HG03159 (cell line): ENCODE data around the gene PYDC1.
"Not testable (repeated sequence)": the region's sequence is repeated elsewhere in the genome, so short reads cannot be mapped to it uniquely, and the experiment has no call there.

ENCODE experiments used
- ATAC-seq: cut with Tn5 transposase; IDR thresholded peaks from one replicate; pipeline ENCODE4 v1.9.1; 2021; ENCODE audit warnings: mild to moderate bottlenecking, moderate library complexity; ENCODE audit not compliant: unreplicated experiment

The PYDC1 gene

DNA sequence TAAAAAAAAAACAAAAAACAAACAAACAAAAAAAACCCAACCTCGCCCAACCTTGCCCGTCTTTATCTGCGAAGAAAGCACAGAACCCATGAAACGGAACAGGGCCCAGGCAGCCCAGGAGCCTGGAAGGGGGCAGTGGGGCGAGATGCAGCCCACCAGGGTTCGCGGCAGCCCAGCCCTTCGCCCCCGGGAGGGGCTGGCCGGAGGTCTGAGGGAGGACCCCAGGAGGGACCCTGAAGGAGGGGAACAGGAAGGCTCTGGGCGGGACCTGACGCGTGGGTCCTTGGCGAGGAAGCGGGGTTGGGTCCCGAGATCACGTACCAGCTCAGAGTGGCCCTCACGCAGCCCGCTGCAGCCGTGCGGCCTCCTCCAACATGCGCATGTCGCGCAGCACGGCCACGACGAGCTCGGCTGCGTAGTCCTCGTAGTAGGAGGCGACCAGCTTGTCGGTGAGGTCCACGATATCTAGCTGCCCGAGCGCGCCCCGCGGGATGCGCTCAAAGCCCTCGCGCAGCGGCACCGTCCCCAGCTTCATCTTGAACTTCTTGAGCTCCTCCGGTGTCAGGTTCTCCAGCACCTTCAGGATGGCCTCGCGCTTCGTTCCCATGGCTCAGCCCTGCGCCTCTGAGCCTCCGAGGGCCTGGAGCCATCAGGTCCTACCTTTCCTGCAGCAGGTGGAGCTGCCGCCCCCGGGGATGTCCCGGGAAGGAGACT, at the start of gene PYDC1:
PYDC1 (minus strand) TSS at position 714 of the 714 bp plus-strand sequence; CDS start at position 607, 107 bp downstream.
- ATAC-seq: no peak

DNA sequence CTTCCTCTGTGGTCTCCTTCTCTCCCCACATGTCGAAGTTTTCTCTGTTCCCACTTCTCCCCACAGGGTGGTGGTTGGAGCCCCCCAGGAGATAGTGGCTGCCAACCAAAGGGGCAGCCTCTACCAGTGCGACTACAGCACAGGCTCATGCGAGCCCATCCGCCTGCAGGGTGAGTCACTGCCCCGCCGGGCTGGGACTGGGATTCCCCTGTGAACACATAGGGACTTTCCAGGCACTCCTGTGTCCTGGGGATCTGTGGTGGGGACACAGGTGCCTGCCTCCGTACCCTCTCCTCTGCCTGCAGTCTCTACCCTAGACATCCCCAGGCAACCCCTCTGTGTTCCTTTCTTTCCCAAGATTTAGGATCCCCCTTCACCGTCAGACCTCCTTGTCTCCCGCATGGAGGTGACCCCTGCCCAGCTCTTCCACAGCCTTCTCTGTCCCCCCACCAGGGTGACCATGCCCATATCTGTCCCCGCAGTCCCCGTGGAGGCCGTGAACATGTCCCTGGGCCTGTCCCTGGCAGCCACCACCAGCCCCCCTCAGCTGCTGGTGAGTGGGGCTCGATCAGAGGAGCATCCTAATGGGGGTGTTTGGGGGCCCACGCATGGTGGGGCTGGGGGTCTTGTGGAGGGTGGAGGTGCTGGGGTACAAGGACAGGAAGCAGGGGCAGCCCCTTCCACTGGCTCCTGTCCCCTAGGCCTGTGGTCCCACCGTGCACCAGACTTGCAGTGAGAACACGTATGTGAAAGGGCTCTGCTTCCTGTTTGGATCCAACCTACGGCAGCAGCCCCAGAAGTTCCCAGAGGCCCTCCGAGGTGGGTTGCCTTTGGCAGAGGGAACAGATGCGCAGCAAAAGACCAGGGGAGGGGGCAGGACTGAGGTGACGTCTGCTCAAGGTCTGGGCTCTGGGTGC, 48.7 kb upstream of the PYDC1 start:
- peak; percentile 84 for ATAC-seq

DNA sequence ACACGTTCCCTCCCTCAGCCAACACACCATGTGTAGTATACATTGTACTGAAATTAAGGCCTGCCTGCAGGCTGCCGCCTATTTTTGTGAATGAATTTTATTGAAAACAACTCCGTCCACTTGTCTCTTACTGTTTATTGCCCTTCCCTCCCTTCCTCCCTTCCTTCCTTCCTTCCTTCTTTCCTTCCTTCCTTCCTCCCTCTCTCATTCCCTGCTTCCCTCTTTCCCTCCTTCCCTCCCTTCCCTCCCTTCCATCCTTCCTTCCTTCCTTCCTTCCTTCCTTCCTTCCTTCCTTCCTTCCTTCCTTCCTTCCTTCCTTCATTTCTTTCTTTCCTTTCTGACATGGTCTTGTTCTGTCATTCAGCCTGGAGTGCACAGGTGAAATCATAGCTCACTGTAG, 45.1 kb upstream of the PYDC1 start:
- ATAC-seq: no peak

DNA sequence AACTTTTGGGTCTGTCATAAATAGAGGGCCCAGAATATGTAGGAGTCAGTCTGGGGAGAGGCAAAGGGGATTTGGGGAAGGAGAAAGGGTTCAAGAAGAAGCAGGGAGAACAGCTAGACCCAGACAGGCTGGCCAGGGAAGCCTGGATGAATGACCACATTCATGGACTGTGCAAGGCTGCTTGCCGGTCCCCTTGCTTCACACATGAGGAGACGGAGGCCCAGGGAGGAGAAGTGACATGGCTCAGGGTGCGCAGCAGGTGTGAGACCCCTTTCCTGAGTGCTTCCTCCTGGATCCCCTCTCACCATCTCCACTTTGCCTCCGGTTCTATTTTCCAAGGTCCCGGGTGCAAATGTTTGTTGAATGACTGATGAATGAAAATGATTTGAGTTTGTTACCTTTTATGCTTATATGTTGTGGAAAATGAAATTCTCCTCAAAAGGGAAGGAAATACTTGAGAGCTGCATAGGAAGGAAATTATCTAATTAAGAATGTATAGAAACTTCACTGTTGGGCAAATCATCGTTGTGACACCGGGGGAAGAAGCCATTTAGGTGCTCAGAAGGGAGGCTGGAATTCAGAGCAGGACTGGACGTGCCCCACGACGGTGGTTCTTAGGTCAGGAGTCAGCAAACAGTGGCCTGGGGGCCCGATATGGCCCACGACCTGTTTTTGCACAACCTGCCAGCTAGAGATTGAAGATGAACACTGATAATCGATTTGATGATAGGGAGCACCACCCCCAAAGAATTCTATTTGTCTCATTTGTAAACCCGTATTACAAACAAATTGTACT, 43.4 kb upstream of the PYDC1 start:
- no peak for ATAC-seq

DNA sequence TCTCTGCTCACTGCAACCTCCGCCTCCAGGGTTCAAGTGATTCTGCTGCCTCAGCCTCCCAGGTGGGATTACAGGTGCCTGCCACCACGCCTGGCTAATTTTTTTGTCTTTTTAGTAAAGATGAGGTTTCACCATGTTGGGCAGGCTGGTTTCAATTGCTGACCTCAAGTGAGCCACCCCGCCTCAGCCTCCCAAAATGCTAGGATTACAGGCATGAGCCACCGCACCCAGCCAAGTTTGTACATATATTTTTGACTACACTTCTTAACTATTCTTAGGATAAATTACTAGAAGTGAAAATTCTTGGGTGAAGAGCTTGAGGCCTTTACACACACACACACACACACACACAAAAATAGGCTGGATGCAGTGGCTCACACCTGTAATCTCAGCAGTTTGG, 41.4 kb upstream of the PYDC1 start:
- no peak for ATAC-seq

DNA sequence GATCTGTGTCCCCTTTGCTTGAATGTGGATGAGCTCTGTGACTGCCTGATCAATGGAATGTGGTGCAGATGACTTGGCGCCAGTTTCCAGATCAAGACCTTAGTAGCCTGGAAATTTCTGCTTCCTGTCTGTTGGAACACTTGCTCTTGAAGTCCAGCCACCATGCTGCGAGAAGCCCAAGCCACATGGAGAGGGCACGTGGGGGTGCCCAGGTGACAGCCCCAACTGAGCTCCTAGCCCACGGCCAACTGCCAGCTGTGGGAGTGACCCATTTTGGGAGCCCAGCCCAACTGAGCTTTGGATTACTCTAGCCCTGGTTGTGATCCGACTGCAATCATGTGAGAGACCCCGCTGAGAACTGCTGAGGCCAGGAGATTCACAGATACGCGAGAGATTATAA, 39.5 kb upstream of the PYDC1 start:
- ATAC-seq: no peak

DNA sequence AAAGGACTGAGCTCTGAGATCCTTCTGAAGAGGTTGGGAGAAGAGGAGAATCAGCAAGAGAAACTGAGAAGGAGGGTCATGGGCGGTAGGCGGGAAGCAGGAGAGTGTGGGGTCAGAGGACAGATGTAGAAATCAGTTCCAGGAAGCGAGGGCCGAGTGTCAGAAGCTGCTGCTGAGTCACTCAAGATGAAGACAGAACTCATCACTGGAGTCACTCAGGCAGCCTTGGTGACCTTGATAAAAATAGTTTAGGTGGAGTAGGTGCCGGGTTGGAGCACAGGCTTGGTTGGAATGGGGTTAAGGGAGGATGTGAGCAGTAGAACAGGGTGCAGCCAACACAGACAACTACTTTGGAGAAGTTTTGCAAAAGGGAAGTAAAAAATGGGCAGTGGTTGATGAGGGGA, 36.7 kb upstream of the PYDC1 start:
- ATAC-seq: no peak

DNA sequence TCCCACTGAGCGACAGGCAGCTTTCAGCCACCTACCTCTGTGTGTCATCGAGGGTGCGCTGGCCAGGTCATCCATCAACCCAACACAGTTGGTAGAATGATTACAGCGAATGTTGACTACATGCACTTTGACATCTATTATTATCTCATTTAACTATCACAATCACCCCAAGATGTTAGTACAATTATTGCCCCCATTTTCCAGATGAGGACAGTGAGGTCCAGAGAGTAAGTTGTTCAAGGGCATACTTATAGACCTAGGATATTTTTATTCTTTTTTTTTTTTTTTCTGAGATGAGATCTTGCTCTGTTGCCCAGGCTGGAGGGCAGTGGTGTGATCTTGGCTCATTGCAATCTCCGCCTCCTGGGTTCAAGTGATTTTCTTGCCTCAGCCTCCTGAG, 34.5 kb upstream of the PYDC1 start:
- no peak for ATAC-seq

DNA sequence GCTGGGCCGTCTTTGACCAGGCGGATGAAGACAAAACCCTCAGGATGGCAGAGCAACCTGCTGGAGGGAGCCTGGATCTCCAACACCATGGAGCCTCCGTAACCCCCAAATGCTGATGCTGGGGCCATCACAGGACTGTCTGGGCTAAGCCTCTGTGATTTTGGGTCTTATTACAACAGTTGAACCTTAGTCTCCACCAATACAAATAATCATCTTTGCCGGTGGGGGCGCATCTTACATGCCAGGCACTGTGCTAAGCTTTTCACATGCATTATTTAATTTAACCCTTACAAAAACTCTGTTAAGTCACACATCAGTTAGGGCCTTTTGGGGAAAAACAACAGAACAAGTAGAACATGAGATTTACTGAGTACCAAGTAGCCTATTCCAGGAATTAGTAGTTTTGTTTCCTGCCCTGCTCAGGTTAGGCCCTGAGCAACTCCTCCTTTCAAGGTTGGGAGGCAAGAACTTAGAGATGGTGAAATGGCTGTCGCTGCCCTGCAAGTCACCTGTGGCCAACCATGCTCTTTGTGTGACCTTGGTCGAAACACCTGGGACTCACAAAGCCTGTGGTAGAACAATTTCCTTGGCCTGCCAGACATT, 33.9 kb upstream of the PYDC1 start:
- no peak for ATAC-seq

DNA sequence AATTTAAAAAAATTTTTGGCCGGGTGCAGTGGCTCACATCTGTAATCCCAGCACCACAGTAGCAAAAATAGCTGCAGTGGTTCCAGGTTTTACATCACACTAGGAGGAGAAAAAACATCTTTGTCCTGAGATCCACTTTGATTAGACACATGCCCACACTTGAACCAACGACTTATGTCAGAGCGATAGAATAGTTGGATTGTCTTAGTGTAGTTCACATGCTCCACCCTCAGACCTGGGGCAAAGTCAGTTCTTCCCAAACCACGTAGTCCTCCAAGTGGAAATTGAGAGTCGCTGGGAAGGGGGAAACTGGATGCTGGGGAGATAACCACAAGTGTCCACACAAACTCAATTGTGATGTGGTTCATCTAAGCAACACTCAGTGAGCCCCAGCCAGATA, 31.4 kb upstream of the PYDC1 start:
- ATAC-seq: no peak

DNA sequence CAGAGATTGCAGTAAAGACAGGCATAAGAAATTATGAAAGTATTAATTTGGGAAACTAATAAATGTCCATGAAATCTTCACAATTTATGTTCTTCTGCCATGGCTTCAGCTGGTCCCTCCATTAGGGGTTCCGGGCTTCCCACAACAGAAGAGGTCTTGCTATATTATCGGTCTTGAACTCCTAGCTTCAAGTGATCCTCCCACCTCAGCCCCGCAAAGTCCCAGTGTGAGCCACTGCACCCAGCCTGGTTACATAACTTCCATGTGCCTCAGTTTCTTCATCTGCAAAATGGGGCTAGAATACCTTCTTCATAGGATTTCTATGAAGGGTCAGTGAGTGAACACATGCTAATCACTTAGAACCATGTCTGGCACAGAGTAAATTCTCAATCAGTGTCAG, 29.4 kb upstream of the PYDC1 start:
- ATAC-seq: no peak

DNA sequence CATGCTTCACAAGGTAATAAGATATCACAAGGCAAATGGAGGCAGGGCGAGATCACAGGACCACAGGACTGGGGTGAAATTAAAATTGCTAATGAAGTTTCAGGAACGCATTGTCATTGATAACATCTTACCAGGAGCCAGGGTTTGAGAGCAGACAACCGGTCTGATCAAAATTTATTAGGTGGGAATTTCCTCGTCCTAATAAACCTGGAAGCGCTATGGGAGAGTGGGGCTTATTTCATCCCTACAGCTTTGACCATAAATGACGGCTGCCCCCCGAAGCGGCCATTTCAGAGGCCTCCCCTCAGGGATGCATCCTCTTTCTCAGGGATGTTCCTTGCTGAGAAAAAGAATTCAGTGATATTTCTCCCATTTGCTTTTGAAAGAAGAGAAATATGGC, 28.7 kb upstream of the PYDC1 start:
- ATAC-seq: not testable (repeated sequence)

DNA sequence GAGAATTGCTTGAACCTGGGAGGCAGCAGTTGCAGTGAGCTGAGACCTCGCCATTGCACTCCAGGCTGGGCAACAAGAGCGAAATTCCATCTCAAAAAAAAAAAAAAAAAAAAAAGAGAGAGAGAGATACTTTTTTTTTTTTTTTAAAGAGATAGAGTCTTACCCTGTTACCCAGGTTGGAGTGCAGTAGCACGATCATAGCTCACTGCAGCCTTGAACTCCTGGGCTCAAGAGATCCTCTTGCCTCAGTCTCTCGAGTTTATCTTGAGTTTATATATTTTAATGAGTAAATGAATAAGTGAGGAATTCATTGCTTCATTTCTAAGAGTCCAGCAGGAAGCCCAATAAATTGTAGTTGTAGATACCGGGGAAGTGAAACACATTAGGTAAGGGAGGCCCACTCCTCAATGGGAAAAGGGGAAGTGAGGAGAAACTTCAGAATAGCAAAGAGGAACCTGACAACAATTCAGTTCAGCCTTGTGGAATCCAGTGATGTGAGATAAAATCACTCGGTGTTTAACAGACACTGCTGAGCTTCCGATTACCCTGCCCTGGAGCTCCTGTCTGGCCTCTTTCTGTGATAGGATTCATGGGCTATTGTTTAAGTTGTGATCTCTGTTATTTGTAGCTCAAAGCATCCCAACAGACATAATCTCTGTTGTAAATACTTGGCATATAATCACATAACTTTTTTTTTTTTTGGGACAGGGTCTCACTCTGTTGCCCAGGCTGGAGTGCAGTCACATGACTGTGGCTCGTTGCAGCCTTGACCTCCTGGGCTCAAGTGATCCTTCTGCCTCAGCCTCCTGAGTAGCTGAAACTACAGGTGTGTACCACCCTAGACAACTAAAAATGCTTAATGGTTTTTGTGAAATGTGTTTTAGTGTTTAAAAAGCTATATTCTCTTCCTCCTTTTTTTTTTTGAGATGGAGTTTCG, 27.1 kb upstream of the PYDC1 start:
- peak; percentile 56 for ATAC-seq

DNA sequence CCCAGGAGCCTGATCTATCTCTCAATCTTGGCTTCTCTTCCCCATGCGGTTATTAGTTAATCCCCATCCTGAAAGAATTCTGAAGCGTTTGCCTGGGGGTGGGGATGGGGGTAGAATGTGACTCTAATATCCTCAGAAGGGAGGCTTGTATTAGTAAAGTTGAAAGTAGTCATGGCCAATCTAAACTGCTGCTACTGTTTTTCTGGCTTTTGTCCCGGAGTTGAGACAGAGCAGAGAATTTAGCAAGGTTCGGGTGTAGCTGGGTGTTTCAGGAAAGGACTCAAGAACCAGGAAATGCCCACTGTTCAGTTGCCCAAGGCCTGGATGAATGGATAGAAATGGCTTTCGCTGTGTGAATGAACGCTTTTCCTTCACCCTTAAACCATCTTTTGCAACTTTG, 25.3 kb upstream of the PYDC1 start:
- no peak for ATAC-seq

DNA sequence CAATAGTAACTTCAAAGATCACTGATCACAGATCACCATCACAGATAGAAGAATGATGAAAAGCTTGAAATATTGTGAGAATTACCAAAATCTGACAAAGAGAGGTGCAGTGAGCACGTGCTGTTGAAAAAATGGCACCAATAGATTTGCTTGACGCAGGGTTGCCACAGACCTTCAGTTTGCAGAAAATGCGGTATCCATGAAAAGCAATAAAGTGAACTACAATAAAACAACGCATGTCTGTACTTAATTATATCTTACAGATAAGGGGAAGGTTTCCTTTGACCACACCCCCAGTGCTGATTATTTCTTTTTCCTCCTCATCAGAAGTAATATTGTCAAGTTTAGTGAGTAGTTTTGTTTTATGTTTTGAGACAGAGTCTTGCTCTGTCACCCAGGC, 21.1 kb upstream of the PYDC1 start:
- no peak for ATAC-seq

DNA sequence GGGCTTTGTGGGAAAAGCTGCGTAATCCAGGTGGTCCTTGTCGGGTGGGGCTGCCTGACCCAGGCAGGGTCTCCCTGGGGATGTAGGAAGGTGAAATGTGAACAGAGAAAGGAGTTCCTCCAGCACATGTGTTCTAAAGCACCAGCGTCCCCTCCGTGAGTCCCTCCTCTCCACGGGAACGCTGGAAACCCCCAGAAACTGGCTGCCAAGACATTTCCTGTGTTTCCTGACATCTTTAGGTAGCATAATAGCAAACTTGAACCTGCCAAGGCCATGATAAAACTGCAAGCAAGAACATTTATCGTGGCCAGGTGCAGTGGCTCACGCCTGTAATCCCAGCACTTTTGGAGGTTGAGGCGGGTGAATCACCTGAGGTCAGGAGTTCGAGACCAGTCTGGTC, 12.6 kb upstream of the PYDC1 start:
- ATAC-seq: no peak

DNA sequence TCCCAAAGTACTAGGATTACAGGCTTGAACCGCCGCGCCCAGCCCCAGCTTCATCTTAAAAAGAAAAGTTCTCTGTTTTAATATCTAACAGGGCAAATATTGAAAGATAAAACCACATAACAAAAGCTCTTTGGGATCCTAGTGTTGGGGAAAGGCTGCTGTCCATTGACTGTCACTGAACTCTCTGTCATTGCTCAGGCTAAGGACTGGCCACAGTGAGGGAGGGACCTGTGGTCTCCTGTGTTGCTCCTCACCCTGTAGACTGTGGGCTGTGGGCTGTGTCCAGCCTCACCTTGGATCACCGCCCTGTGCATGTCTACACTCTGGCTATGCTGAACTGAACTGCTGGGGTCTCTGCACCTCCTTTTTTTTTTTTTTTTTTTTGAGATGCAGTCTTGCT, 11.3 kb upstream of the PYDC1 start:
- ATAC-seq: no peak

DNA sequence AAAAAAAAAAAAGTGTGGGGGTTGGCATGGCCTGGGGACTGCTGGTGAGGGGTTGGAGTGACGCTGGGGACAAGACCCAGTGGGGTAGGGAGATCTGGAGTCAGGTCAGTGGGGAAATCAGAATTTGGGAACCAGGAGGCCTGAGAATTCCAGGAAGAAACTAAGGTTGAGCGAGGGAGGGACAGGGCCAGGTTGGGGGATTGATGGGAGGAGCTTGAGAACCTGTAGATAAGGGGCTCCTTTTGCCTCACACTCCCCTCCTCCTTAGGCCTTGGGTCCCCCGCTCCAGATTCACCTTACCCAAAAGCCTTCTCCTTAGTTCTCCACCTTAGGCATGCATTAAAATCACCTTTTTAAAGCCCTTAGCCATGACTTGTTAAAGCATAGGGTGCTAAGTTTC, 8.3 kb upstream of the PYDC1 start:
- no peak for ATAC-seq

DNA sequence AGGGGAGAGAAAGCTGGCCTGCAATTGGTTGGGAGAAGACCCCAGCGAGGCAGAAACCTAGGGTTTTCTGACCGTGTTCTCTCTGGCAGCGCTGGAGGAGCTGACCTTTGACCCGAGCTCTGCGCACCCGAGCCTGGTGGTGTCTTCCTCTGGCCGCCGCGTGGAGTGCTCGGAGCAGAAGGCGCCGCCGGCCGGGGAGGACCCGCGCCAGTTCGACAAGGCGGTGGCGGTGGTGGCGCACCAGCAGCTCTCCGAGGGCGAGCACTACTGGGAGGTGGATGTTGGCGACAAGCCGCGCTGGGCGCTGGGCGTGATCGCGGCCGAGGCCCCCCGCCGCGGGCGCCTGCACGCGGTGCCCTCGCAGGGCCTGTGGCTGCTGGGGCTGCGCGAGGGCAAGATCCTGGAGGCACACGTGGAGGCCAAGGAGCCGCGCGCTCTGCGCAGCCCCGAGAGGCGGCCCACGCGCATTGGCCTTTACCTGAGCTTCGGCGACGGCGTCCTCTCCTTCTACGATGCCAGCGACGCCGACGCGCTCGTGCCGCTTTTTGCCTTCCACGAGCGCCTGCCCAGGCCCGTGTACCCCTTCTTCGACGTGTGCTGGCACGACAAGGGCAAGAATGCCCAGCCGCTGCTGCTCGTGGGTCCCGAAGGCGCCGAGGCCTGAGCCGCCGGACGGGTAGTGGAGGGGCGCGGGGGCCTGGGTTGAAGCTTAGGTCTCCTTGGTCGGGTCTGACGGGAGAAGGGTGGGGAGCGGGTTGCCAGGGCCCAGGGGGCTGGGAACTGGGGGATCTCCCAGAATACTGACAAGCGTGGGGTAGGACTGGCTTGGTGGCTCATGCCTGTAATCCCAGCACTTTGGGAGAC, 7.4 kb upstream of the PYDC1 start:
- ATAC-seq: no peak
